WTC11 (cell line): ENCODE results near the gene POLR2C. TPM values are rescaled to one million over a fixed set of nuclear protein-coding genes. Genes with fewer than 3 reads are reported as not detected.

ENCODE experiments used
- ATAC-seq: fragments of 200-7000 bp; cut with Tn5 transposase; 2 replicates; pipeline ENCODE4 v1.10.0; 2021; ENCODE audit warnings: mild to moderate bottlenecking, moderate library complexity
- CTCF ChIA-PET: fragments of 300-600 bp; sonication (Branson Sonifier 250); formaldehyde crosslinking; loops from one replicate; lab custom pipeline; 2021; ENCODE audit warnings: antibody characterized with exemption; lab: Charles Lee
- POLR2A ChIA-PET: fragments of 350-600 bp; sonication (Branson Sonifier 250); formaldehyde crosslinking; loops from one replicate; lab custom pipeline; 2021; ENCODE audit warnings: antibody characterized with exemption; lab: Charles Lee
- DNase-seq: peaks from one replicate; pipeline ENCODE4 v3.0.0; 2021; ENCODE audit warnings: low spot score
- H3K27ac Mint-ChIP-seq: 2 replicates; pipeline ENCODE4 v1.8.0; 2021; ENCODE audit warnings: mixed read lengths
- H3K27me3 Mint-ChIP-seq: 2 replicates; pipeline ENCODE4 v1.8.0; 2021; ENCODE audit warnings: low read depth, mild to moderate bottlenecking, moderate library complexity, mixed read lengths
- H3K36me3 Mint-ChIP-seq: 2 replicates; pipeline ENCODE4 v1.8.0; 2021; ENCODE audit warnings: mixed read lengths
- H3K4me1 Mint-ChIP-seq: 2 replicates; pipeline ENCODE4 v1.8.0; 2022; ENCODE audit warnings: mixed read lengths
- H3K4me3 Mint-ChIP-seq: 2 replicates; pipeline ENCODE4 v1.8.0; 2021; ENCODE audit warnings: mild to moderate bottlenecking, moderate library complexity, mixed read lengths
- H3K9me3 Mint-ChIP-seq: 2 replicates; pipeline ENCODE4 v1.8.0; 2021; ENCODE audit warnings: mixed read lengths
- AFF4 ChIP-seq: sonication (generic); formaldehyde crosslinking; IDR thresholded peaks from 2 replicates; pipeline ENCODE4 v1.8.1; 2023; ENCODE audit warnings: mild to moderate bottlenecking, missing genetic modification reagents, borderline replicate concordance
- ATF3 ChIP-seq: sonication (generic); formaldehyde crosslinking; conservative IDR thresholded peaks from 2 replicates; pipeline ENCODE4 v1.8.1; 2022; ENCODE audit warnings: mild to moderate bottlenecking, missing genetic modification reagents
- ATF6 ChIP-seq: sonication (generic); formaldehyde crosslinking; IDR thresholded peaks from 2 replicates; pipeline ENCODE4 v1.8.1; 2023; ENCODE audit warnings: mild to moderate bottlenecking, missing genetic modification reagents
- CTCF ChIP-seq: fragments of 200-600 bp; IDR thresholded peaks from 2 replicates; pipeline ENCODE4 v1.8.0; 2022; ENCODE audit warnings: antibody characterized with exemption
- E2F4 ChIP-seq: sonication (generic); formaldehyde crosslinking; IDR thresholded peaks from 2 replicates; pipeline ENCODE4 v1.8.1; 2022; ENCODE audit warnings: low read depth, mild to moderate bottlenecking, moderate library complexity, missing genetic modification reagents, borderline replicate concordance
- ELF4 ChIP-seq: sonication (generic); formaldehyde crosslinking; IDR thresholded peaks from 2 replicates; pipeline ENCODE4 v1.8.1; 2022; ENCODE audit warnings: low read depth, mild to moderate bottlenecking, moderate library complexity, missing genetic modification reagents
- HMGXB4 ChIP-seq: sonication (generic); formaldehyde crosslinking; IDR thresholded peaks from 2 replicates; pipeline ENCODE4 v1.8.1; 2023; ENCODE audit warnings: mild to moderate bottlenecking, moderate library complexity, missing genetic modification reagents
- IRF2 ChIP-seq: sonication (generic); formaldehyde crosslinking; IDR thresholded peaks from 2 replicates; pipeline ENCODE4 v1.8.0; 2022; ENCODE audit warnings: low read depth, missing genetic modification reagents, borderline replicate concordance
- JUN ChIP-seq: sonication (generic); formaldehyde crosslinking; IDR thresholded peaks from 2 replicates; pipeline ENCODE4 v1.8.0; 2023; ENCODE audit warnings: mild to moderate bottlenecking, missing genetic modification reagents
- MLX ChIP-seq: sonication (generic); formaldehyde crosslinking; IDR thresholded peaks from 2 replicates; pipeline ENCODE4 v1.8.1; 2023; ENCODE audit warnings: mild to moderate bottlenecking, missing genetic modification reagents, moderate library complexity
- NR3C1 ChIP-seq: sonication (generic); formaldehyde crosslinking; conservative IDR thresholded peaks from 2 replicates; pipeline ENCODE4 v1.8.1; 2023; ENCODE audit warnings: low read depth, mild to moderate bottlenecking, missing genetic modification reagents
- RELA ChIP-seq: sonication (generic); formaldehyde crosslinking; IDR thresholded peaks from 2 replicates; pipeline ENCODE4 v1.8.1; 2022; ENCODE audit warnings: missing genetic modification reagents, mild to moderate bottlenecking, borderline replicate concordance
- SMAD3 ChIP-seq: sonication (generic); formaldehyde crosslinking; IDR thresholded peaks from 2 replicates; pipeline ENCODE4 v1.8.0; 2022; ENCODE audit warnings: missing genetic modification reagents, mild to moderate bottlenecking, borderline replicate concordance
- SOX15 ChIP-seq: fragments of 250-450 bp; sonication (Bioruptor Pico); IDR thresholded peaks from 2 replicates; pipeline ENCODE4 v1.9.0; 2021; ENCODE audit warnings: mild to moderate bottlenecking
- ZBTB21 ChIP-seq: sonication (generic); formaldehyde crosslinking; IDR thresholded peaks from 2 replicates; pipeline ENCODE4 v1.8.1; 2023; ENCODE audit warnings: mild to moderate bottlenecking, missing genetic modification reagents, borderline replicate concordance
- ZNF317 ChIP-seq: sonication (generic); formaldehyde crosslinking; IDR thresholded peaks from 2 replicates; pipeline ENCODE4 v1.8.1; 2023; ENCODE audit warnings: low read depth, mild to moderate bottlenecking, moderate library complexity, missing genetic modification reagents, borderline replicate concordance
- ZNF396 ChIP-seq: fragments of 250-450 bp; sonication (Bioruptor Pico); IDR thresholded peaks from 2 replicates; pipeline ENCODE4 v1.8.0; 2021; ENCODE audit warnings: mild to moderate bottlenecking, moderate library complexity, borderline replicate concordance
- ZNF512 ChIP-seq: sonication (generic); formaldehyde crosslinking; IDR thresholded peaks from 2 replicates; pipeline ENCODE4 v1.8.1; 2022; ENCODE audit warnings: missing genetic modification reagents, borderline replicate concordance
- total RNA-seq: library from RNA; stranded (reverse); gene quantifications from 3 replicates; pipeline ENCODE4 v1.2.3, GENCODE V29; 2021

Gene POLR2C
- total RNA-seq, 1 experiment from 2014 or later, result 75.4 TPM

- H3K9me3 Mint-ChIP-seq, result no peaks in the 10 kb centered on the region
- DNase-seq, result no peak
- ChIA-PET POLR2A (no interaction called here), CTCF (interaction anchor here (0.6 to 4.3 kb wide), 22 partner anchors 10 to 436 kb away, joined by 3 to 259 read pairs (median 8); partner anchors contain the start of genes CCL17, CIAPIN1, COQ9 and CX3CL1)
- H3K4me3 Mint-ChIP-seq, result no peak overlapping the region
- H3K36me3 Mint-ChIP-seq, result no peaks in the 10 kb centered on the region
- H3K27ac Mint-ChIP-seq, result no peak overlapping the region
- no peak for TF ChIP-seq IRF2 (CRISPR knock-in tag)
- no peak for TF ChIP-seq HMGXB4 (CRISPR knock-in tag)
- no peak for TF ChIP-seq JUN
- TF ChIP-seq SOX15, result no peak
- no peak for TF ChIP-seq AFF4 (CRISPR knock-in tag)
- no peak for TF ChIP-seq ZNF317 (CRISPR knock-in tag)
- no peak for TF ChIP-seq E2F4 (CRISPR knock-in tag)
- no peak for TF ChIP-seq RELA (CRISPR knock-in tag)
- TF ChIP-seq ELF4 (CRISPR knock-in tag), result no peak
- no peak for TF ChIP-seq SMAD3 (CRISPR knock-in tag)
- no peak for TF ChIP-seq ATF6 (CRISPR knock-in tag)
- no peak for TF ChIP-seq CTCF
- TF ChIP-seq MLX, result no peak
- no peak for TF ChIP-seq ZNF396 (CRISPR knock-in tag)
- no peak for TF ChIP-seq NR3C1
- no peak for TF ChIP-seq ZNF512 (CRISPR knock-in tag)
- no peak for TF ChIP-seq ZBTB21 (CRISPR knock-in tag)
- TF ChIP-seq ATF3, result no peak
- TF ChIP-seq, all 79 proteins: peak for 0
- Mint-ChIP-seq H3K27me3 (no peaks in the 10 kb centered on the region), H3K4me1 (peaks cover 34% of the 10 kb centered on the region)
- ATAC-seq, result no peak
Measured at GRCh38 chr16:57419506-57419905, 43.0 kb upstream of the POLR2C start.
